Panc1 (cell line): Measurements from ENCODE around the gene MAIP1. TPM values are rescaled to one million over a fixed set of nuclear protein-coding genes. Genes with fewer than 3 reads are reported as not detected.

Experiments
- ATAC-seq: fragments of 200-7000 bp; cut with Tn5 transposase; 2 replicates; pipeline ENCODE4 v1.9.1; 2020; ENCODE audit warnings: mild to moderate bottlenecking, moderate library complexity
- BruUV-seq: library from RNA; stranded (reverse); fragments of 400-500 nt; replicated peaks from 2 replicates; lab custom pipeline; 2021; lab: Mats Ljungman, UMichigan
- CTCF ChIA-PET: fragments of 300-600 bp; sonication (Branson Sonifier 250); formaldehyde crosslinking; loops from one replicate; lab custom pipeline; 2022; ENCODE audit warnings: antibody characterized with exemption; lab: Charles Lee
- POLR2A ChIA-PET: fragments of 300-600 bp; sonication (Branson Sonifier 250); formaldehyde crosslinking; loops from one replicate; lab custom pipeline; 2022; ENCODE audit warnings: antibody characterized with exemption; lab: Charles Lee
- DNase-seq: peaks from one replicate; pipeline ENCODE4 v3.0.0-alpha.2; 2010; ENCODE audit warnings: low read depth, low spot score
- H3K27ac ChIP-seq: 2 replicates; pipeline ENCODE4 v1.5.1; 2011; ENCODE audit warnings: mild to moderate bottlenecking, low read length, inconsistent platforms
- H3K27me3 ChIP-seq: fragments of 200-500 bp; sonication (Bioruptor generic); 2 replicates; pipeline ENCODE4 v1.6.0; 2014; ENCODE audit warnings: low read length, inconsistent platforms; ENCODE audit not compliant: control insufficient read depth, insufficient read depth
- H3K36me3 ChIP-seq: fragments of 200-500 bp; sonication (Bioruptor generic); 2 replicates; pipeline ENCODE4 v1.5.1; 2014; ENCODE audit warnings: inconsistent platforms, mild to moderate bottlenecking, low read length, moderate library complexity; ENCODE audit not compliant: control insufficient read depth, insufficient read depth
- H3K4me1 ChIP-seq: 2 replicates; pipeline ENCODE4 v1.5.1; 2011; ENCODE audit warnings: inconsistent platforms, mild to moderate bottlenecking, low read length, moderate library complexity; ENCODE audit not compliant: control insufficient read depth, insufficient read depth
- H3K4me3 ChIP-seq, 2 experiments: 2 replicates each; pipeline ENCODE4 v1.5.1; 2011 to 2012; ENCODE audit warnings: low read depth in 2 of 2, low read length in 2 of 2, mild to moderate bottlenecking in 2 of 2, inconsistent platforms in 1 of 2, moderate library complexity in 1 of 2
- H3K9me3 ChIP-seq: fragments of 200-500 bp; sonication (Bioruptor generic); 2 replicates; pipeline ENCODE4 v1.5.1; 2014; ENCODE audit warnings: low read depth, mild to moderate bottlenecking, inconsistent platforms, low read length, moderate library complexity; ENCODE audit not compliant: control insufficient read depth, insufficient read depth
- POLR2AphosphoS5 ChIP-seq: IDR thresholded peaks from 2 replicates; pipeline ENCODE4 v1.6.1; 2012; ENCODE audit warnings: mild to moderate bottlenecking, low read depth, low read length, moderate library complexity
- SIN3A ChIP-seq: IDR thresholded peaks from 2 replicates; pipeline ENCODE4 v1.6.1; 2012; ENCODE audit warnings: low read depth, mild to moderate bottlenecking, low read length, moderate library complexity, borderline replicate concordance; ENCODE audit not compliant: insufficient read depth
- TCF7L2 ChIP-seq: IDR thresholded peaks from 2 replicates; pipeline ENCODE4 v1.6.1; 2011; ENCODE audit warnings: mild to moderate bottlenecking, low read depth, low read length, inconsistent platforms
- in situ Hi-C: cut with HindIII; loops from 2 replicates; pipeline ENCODE4 v1.10.0; 2016; ENCODE audit warnings: low sequenced_read_pairs, low pct_unique_long_range_greater_than_20kb
- intact Hi-C: fragments of 100-400 bp; cut with micrococcal nuclease; formaldehyde crosslinking; loops from one replicate; pipeline ENCODE4 v1.10.0; 2022; ENCODE audit not compliant: unreplicated experiment
- total RNA-seq: library from RNA; stranded (reverse); gene quantifications from one replicate; pipeline ENCODE4 v1.2.1, GENCODE V29; 2021; ENCODE audit not compliant: unreplicated experiment
- TF ChIP-seq, protein P1 (sequence below), 2 experiments: IDR thresholded peaks; 2 replicates each; pipeline ENCODE4 v1.6.1; 2011 to 2012; ENCODE audit warnings: low read depth in 2 of 2, control low read depth in 1 of 2, low read length in 1 of 2, mild to moderate bottlenecking in 1 of 2, moderate library complexity in 1 of 2; ENCODE audit not compliant: insufficient read depth in 1 of 2
- TF ChIP-seq, protein P2 (sequence below): fragments of 450-650 bp; IDR thresholded peaks from 2 replicates; pipeline ENCODE4 v1.5.1; 2017; ENCODE audit warnings: mild to moderate bottlenecking

MAIP1 gene
- total RNA-seq, 1 experiment from 2014 or later: 20.9 TPM

DNA sequence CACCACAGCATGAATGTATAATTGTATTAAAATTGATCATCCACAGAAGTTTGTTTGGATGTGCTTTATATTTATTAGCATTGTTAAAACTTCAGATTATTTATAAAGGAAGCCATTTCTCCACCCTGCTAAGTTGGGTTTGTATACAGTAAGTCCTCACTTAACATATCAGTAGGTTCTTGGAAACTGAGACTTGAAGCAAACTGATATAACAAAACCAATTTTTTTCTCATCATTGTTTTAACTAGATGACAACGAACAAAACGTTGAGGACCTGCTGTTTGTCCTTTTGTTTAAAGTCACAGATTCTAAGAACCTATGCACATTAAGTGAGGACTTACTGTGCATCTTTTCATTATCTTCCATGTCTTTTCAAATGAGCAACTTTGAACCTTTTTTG, 27.2 kb upstream of the MAIP1 start:
- intact Hi-C loops: no loop called here
- CTCF ChIA-PET: no interaction called here

DNA sequence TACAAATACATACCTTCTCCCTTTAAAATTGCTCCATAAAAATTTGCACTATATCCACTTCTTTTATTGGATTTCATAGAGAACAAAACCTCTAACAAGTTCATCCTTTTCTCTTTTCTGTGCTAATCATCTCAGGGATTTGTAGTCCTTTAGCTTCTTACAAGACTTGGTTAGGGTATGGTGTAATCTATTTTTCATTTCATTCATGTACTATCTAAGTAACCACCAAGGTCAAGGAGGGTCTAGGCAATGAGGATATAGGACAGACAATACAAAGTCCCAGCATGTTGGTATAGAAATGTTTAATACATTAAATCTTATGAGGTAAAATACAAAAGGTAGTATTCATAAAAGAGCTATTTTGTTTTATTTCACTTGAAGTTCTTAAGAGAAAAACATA, 26.8 kb upstream of the MAIP1 start:
- BruUV-seq: no TSS peak
- in situ Hi-C loops: no loop called here
- intact Hi-C loops: no loop called here
- peaks cover 3% of the 10 kb centered on the region; the same call in 1 of the 2 replicates for H3K4me1 ChIP-seq
- TF ChIP-seq, protein P1, sequence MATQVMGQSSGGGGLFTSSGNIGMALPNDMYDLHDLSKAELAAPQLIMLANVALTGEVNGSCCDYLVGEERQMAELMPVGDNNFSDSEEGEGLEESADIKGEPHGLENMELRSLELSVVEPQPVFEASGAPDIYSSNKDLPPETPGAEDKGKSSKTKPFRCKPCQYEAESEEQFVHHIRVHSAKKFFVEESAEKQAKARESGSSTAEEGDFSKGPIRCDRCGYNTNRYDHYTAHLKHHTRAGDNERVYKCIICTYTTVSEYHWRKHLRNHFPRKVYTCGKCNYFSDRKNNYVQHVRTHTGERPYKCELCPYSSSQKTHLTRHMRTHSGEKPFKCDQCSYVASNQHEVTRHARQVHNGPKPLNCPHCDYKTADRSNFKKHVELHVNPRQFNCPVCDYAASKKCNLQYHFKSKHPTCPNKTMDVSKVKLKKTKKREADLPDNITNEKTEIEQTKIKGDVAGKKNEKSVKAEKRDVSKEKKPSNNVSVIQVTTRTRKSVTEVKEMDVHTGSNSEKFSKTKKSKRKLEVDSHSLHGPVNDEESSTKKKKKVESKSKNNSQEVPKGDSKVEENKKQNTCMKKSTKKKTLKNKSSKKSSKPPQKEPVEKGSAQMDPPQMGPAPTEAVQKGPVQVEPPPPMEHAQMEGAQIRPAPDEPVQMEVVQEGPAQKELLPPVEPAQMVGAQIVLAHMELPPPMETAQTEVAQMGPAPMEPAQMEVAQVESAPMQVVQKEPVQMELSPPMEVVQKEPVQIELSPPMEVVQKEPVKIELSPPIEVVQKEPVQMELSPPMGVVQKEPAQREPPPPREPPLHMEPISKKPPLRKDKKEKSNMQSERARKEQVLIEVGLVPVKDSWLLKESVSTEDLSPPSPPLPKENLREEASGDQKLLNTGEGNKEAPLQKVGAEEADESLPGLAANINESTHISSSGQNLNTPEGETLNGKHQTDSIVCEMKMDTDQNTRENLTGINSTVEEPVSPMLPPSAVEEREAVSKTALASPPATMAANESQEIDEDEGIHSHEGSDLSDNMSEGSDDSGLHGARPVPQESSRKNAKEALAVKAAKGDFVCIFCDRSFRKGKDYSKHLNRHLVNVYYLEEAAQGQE (IDR thresholded peaks at IDR 0.05; ENCODE audit: insufficient read depth in 1 of 2, low read depth in 2 of 2, low read length in 1 of 2): no peak
- TF ChIP-seq, protein P2, sequence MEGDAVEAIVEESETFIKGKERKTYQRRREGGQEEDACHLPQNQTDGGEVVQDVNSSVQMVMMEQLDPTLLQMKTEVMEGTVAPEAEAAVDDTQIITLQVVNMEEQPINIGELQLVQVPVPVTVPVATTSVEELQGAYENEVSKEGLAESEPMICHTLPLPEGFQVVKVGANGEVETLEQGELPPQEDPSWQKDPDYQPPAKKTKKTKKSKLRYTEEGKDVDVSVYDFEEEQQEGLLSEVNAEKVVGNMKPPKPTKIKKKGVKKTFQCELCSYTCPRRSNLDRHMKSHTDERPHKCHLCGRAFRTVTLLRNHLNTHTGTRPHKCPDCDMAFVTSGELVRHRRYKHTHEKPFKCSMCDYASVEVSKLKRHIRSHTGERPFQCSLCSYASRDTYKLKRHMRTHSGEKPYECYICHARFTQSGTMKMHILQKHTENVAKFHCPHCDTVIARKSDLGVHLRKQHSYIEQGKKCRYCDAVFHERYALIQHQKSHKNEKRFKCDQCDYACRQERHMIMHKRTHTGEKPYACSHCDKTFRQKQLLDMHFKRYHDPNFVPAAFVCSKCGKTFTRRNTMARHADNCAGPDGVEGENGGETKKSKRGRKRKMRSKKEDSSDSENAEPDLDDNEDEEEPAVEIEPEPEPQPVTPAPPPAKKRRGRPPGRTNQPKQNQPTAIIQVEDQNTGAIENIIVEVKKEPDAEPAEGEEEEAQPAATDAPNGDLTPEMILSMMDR: no peak
- TF ChIP-seq POLR2AphosphoS5 (no peak), SIN3A (no peak), TCF7L2 (no peak)
- H3K9me3 ChIP-seq: no peaks in the 10 kb centered on the region
- no peaks in the 10 kb centered on the region for H3K27me3 ChIP-seq
- ChIA-PET POLR2A (no interaction called here), CTCF (no interaction called here)
- H3K4me3 ChIP-seq: no peak overlapping the region
- no peak for ATAC-seq
- H3K36me3 ChIP-seq: peaks cover 27% of the 10 kb centered on the region
- no peak overlapping the region for H3K27ac ChIP-seq
- DNase-seq: no peak

More for the DNA sequence above, 27.2 kb upstream of the MAIP1 start:
- no peak for TF ChIP-seq SIN3A
- TF ChIP-seq TCF7L2: no peak
- TF ChIP-seq, protein P2: no peak
- TF ChIP-seq POLR2AphosphoS5: no peak
- TF ChIP-seq, protein P1 (IDR thresholded peaks at IDR 0.05; ENCODE audit: insufficient read depth in 1 of 2, low read depth in 2 of 2, low read length in 1 of 2): no peak
- POLR2A ChIA-PET: no interaction called here
- Histone ChIP-seq H3K36me3 (peaks cover 27% of the 10 kb centered on the region), H3K27ac (no peak overlapping the region), H3K9me3 (no peaks in the 10 kb centered on the region), H3K27me3 (no peaks in the 10 kb centered on the region), H3K4me3 (no peak overlapping the region), H3K4me1 (peaks cover 6% of the 10 kb centered on the region; the same call in 1 of the 2 replicates)
- no peak for DNase-seq
- BruUV-seq: no TSS peak
- in situ Hi-C loops: no loop called here
- ATAC-seq: no peak
